ENCODE data around the gene DRD3. TPM values are rescaled to one million over a fixed set of nuclear protein-coding genes. Genes with fewer than 3 reads are reported as not detected.

Gene DRD3
- polyA plus RNA-seq, 3 donors from 2014 or later: 0.20 TPM; not detected in 2

DNA sequence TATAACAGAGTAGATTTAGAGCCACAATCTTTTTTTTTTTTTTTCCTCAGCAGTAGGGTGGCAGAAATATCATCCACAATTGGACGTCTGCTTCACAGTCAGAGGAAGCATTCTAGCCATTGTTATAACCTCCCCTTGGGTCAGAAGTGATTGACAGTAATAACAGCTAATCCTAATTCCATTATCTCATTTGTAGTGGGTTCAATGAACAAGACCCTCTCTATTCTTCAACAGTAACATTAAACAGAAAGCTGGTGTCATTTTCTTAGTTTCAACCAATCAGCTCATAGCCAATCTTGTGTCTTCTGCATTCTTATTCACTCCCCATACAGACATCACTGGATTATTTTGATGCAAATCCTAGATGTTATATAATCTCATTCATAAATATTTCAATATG lies 77.8 kb downstream of the DRD3 start:
- H3K4me1 Mint-ChIP-seq: no peaks in the 10 kb centered on the region
- no peak overlapping the region for H3K4me3 Mint-ChIP-seq
- no peaks in the 10 kb centered on the region for H3K36me3 Mint-ChIP-seq
- no peaks in the 10 kb centered on the region for H3K9me3 Mint-ChIP-seq
- peaks cover 0 to 9% (median 0%) of the 10 kb centered on the region in 3 donors for H3K27me3 Mint-ChIP-seq (ENCODE audit: low read depth in 3 of 3)
- no peak overlapping the region for H3K27ac Mint-ChIP-seq
- DNase-seq: no peak

DNA sequence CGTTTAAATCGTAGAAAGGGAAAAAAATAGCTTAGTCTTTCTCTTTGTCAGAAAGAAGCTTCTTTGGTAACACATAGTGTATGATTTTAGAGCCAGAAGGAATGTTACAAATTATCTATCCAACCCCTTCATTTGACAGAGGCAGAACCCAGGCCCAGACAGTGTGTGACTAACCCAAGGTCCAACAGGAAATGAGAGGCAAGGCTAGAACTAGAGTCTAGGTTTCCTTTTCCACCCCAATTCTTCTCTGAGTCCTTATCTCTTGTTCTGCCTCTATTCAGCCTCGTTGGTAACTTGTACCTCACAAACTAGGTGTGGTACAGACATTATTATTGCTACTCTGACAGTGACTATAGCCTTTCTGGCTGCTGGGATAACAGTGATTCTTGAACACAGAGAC lies 83.1 kb downstream of the DRD3 start:
- no peak overlapping the region for H3K4me3 Mint-ChIP-seq
- peaks cover 0 to 3% (median 0%) of the 10 kb centered on the region in 3 donors for H3K36me3 Mint-ChIP-seq
- no peaks in the 10 kb centered on the region for H3K4me1 Mint-ChIP-seq
- peaks cover 0 to 3% (median 2%) of the 10 kb centered on the region in 3 donors for H3K27me3 Mint-ChIP-seq (ENCODE audit: low read depth in 3 of 3)
- no peak overlapping the region for H3K27ac Mint-ChIP-seq
- H3K9me3 Mint-ChIP-seq: no peaks in the 10 kb centered on the region
- no peak for DNase-seq

DNA sequence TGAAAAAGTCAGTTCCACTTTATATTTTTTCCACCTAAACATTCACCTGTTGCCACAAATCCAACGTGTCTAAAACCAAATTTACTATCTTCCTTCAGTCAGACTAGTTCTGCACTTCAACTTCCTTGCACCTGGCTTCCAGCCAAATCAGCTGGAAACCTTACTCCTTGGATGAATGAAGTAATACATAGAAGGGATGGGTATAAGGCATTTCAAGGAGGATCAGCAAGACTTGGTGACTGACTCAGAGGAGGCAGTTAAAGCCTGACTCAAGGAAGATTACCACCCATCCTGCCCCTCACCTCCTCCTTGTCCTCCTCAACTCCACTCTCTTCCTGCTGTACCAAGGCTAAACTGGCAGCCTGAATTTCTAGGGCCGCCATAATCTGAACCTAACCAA lies 85.3 kb downstream of the DRD3 start:
- H3K27ac Mint-ChIP-seq: no peak overlapping the region
- H3K27me3 Mint-ChIP-seq (ENCODE audit: low read depth in 3 of 3): peaks cover 0 to 3% (median 0%) of the 10 kb centered on the region in 3 donors
- H3K36me3 Mint-ChIP-seq: peaks cover 0 to 3% (median 0%) of the 10 kb centered on the region in 3 donors
- no peak overlapping the region for H3K4me3 Mint-ChIP-seq
- no peaks in the 10 kb centered on the region for H3K9me3 Mint-ChIP-seq
- no peak for DNase-seq
- no peaks in the 10 kb centered on the region for H3K4me1 Mint-ChIP-seq

DNA sequence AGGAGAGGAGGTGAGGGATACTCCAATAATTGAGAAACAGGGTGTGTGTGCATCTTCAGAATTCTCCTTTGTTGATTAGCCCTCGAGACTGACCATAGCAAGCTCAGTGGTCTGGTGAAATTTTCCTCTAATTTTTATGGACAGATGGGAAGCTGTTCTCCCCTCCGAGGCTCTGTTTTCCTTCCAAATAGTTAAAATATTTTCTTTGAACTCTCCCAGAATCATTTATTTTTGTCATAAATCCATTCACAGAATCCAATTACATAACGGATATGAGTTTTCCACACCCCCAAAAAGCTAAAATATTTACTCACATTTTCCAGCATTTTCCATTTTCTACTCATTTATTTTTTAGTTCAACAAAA lies 85.9 kb downstream of the DRD3 start:
- peaks cover under 1 to 4% (median 1%) of the 10 kb centered on the region in 3 donors for H3K36me3 Mint-ChIP-seq
- DNase-seq: no peak
- peaks cover 0 to 3% (median 0%) of the 10 kb centered on the region in 3 donors for H3K27me3 Mint-ChIP-seq (ENCODE audit: low read depth in 3 of 3)
- no peak overlapping the region for H3K27ac Mint-ChIP-seq
- no peaks in the 10 kb centered on the region for H3K9me3 Mint-ChIP-seq
- H3K4me3 Mint-ChIP-seq: no peak overlapping the region
- H3K4me1 Mint-ChIP-seq: no peaks in the 10 kb centered on the region

DNA sequence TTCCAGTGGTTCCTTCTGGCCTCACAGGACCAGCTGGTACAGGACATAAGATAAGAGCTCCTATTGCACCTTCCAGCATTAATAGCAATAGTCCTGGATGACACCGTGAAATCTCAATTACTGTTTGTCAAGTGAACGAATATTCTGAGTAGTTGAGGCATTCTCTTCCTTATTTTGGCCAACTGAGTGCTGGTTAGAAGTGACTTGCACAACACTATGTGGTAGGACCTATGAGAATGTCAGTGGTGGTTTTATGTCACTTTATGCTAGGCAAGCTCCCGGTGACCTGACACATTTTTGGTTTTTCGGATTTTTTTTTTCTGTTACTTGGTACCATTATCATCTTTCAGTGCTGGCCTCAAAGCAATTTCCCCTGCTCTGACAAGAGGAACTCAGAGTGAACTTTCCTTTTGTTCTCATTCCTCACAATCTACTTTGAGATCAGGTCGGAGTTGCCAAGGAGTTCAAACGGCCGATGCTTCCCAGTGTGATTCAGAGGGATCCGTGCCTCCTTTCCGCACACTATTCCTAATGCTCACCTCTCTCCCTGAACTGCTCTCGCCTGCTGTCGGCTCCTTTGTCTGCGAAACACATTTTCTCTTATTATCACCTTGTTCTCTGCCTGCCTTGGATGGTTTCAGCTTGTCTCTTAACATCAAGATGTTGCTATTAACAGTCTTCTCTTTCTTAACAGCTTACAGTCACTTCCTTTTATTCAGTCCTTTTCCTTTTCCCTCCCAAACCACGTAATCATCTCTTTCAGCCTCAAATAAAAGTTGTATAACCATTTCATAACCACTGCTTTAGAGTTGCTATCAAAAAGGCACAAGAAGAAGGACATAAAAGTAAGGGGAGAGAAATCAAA lies 86.5 kb downstream of the DRD3 start:
- no peak overlapping the region for H3K4me3 Mint-ChIP-seq

DNA sequence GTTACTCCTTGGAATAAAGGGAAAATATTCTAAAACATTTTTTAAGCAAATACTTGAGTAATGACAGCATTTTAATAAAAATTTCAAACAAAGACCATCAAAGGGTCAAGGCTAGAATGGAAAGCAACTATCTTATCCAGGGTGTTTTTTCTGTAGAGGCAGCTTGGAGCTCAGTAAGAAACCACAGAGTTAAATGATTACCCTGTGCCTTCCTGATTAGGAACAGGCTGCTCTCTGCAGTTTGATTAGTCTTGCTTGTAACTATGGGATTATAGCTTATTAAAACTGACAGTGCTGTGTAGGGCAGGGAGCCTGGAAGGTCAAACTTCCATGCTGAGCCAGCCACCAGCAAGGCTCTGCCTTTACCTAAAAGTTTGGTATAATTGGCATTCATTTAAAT lies 89.2 kb downstream of the DRD3 start:
- Mint-ChIP-seq H3K9me3 (no peaks in the 10 kb centered on the region), H3K27me3 (ENCODE audit: low read depth in 3 of 3) (peaks cover 0 to 3% (median 0%) of the 10 kb centered on the region in 3 donors), H3K27ac (no peak overlapping the region), H3K4me3 (no peak overlapping the region), H3K36me3 (peaks cover 23 to 26% (median 23%) of the 10 kb centered on the region in 3 donors), H3K4me1 (no peaks in the 10 kb centered on the region)
- DNase-seq: no peak

More for the DNA sequence above, 86.5 kb downstream of the DRD3 start:
- no peaks in the 10 kb centered on the region for H3K9me3 Mint-ChIP-seq
- no peaks in the 10 kb centered on the region for H3K4me1 Mint-ChIP-seq
- no peak overlapping the region for H3K27ac Mint-ChIP-seq
- peaks cover 0 to 3% (median 0%) of the 10 kb centered on the region in 3 donors for H3K27me3 Mint-ChIP-seq (ENCODE audit: low read depth in 3 of 3)
- peaks cover 7 to 10% (median 7%) of the 10 kb centered on the region in 3 donors for H3K36me3 Mint-ChIP-seq
- DNase-seq: no peak

DNA sequence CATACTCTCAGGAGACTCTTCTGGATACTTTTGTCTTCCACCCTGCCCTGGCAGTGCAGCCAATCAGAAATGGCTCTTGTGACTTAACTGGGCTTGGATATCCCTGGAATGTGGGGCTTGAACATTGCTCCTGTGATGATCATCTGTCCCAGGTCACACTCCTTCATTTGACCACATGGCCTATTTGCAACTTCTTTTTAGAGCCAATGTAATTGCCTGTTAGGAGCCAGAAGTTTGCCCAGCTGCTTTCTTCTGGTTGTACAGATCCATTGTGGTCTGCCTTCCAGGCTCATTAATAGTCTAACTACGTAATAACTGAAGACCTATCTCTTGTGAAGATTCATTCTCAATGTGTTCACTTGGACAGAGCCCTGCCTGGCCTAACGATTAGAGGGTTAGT lies 92.5 kb downstream of the DRD3 start:
- Mint-ChIP-seq H3K36me3 (peaks cover 30 to 50% (median 35%) of the 10 kb centered on the region in 3 donors), H3K9me3 (no peaks in the 10 kb centered on the region), H3K4me1 (no peaks in the 10 kb centered on the region), H3K27me3 (ENCODE audit: low read depth in 3 of 3) (no peaks in the 10 kb centered on the region), H3K4me3 (no peak overlapping the region), H3K27ac (no peak overlapping the region)
- DNase-seq: no peak

DNA sequence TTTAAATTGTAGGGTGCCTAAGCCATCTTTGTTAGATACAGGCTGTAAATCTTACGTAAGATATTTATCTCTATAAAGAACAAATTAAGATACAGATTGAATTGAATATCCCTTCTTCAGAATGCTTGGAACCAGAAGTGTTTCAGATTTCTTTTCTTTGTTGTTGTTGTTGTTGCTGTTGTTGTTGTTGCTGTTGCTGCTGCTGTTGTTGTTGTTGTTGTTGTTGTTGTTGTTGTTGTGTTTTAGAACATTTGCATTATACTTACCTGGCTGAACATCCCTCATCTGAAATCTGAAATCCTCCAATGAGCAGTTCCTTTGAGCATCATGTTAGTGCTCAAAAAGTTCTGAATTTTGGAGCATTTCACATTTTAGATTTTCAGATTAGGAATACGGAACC lies 95.7 kb downstream of the DRD3 start:
- Mint-ChIP-seq H3K36me3 (peaks cover 36 to 72% (median 43%) of the 10 kb centered on the region in 3 donors), H3K4me3 (no peak overlapping the region), H3K9me3 (no peaks in the 10 kb centered on the region), H3K27ac (no peak overlapping the region), H3K27me3 (ENCODE audit: low read depth in 3 of 3) (no peaks in the 10 kb centered on the region), H3K4me1 (no peaks in the 10 kb centered on the region)
- DNase-seq: no peak

DNA sequence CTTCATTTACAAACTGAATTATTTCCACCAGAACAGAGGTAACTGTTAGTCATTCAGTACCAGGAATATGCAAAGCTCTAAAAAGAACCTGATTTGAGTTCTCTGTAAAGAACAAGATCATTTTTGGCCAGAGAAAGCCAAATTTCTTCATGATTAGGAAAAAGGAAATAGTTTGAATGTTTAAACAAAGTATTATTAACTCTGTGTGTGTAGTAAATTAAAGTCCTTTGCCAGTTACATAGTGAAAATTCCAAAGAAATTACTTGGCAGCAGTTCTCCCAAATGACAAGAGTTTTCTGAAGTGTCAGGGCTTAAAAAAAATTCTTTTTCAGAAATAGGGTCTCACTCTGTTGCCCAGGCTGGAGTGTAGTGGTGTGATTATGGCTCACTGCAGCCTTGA lies 97.8 kb downstream of the DRD3 start:
- Mint-ChIP-seq H3K4me1 (no peaks in the 10 kb centered on the region), H3K4me3 (no peak overlapping the region), H3K36me3 (peaks cover 31 to 72% (median 38%) of the 10 kb centered on the region in 3 donors), H3K9me3 (no peaks in the 10 kb centered on the region), H3K27ac (no peak overlapping the region), H3K27me3 (ENCODE audit: low read depth in 3 of 3) (no peaks in the 10 kb centered on the region)
- DNase-seq: no peak

DNA sequence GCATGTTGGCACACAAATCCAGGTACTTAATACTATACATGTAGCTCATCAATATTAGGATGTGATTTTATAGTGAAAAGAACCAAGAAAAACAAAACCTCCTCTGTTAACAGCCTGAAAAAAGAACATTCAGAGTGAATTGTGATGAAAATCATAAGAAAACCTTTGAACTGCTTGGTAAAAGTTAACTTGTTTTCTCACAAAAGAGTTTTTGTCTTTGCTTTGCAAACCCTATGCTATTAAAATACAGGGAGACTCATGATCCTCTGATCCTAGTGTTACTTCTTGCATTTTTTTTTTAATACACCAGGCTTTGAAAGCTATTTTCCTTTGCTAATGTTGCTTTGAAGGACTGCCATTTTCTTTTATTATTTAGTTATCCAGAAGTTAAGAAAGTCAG lies 98.7 kb downstream of the DRD3 start:
- Mint-ChIP-seq H3K9me3 (no peaks in the 10 kb centered on the region), H3K36me3 (peaks cover 27 to 64% (median 32%) of the 10 kb centered on the region in 3 donors), H3K4me1 (no peaks in the 10 kb centered on the region), H3K27me3 (ENCODE audit: low read depth in 3 of 3) (no peaks in the 10 kb centered on the region), H3K4me3 (no peak overlapping the region), H3K27ac (no peak overlapping the region)
- DNase-seq: no peak

DNA sequence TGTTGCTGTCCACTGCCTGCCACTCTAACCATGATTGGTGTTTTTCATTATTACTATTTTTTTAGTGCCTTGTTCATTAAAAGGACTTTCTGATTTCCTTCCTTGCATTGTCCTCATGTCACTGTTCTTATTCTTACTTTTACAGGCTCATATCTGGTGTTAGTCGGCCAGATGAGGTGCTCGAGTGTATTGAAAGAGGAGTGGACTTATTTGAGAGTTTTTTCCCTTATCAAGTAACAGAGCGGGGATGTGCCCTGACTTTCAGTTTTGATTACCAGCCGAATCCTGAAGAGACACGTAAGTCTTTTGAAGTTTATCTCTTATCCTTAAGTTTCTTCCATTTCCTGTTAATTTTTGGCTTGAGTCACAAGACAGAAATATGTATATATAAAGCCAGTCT lies 99.1 kb downstream of the DRD3 start:
- no peak for DNase-seq
- no peaks in the 10 kb centered on the region for H3K9me3 Mint-ChIP-seq
- H3K36me3 Mint-ChIP-seq: peaks cover 27 to 68% (median 32%) of the 10 kb centered on the region in 3 donors
- H3K4me3 Mint-ChIP-seq: no peak overlapping the region
- no peak overlapping the region for H3K27ac Mint-ChIP-seq
- no peaks in the 10 kb centered on the region for H3K27me3 Mint-ChIP-seq (ENCODE audit: low read depth in 3 of 3)
- no peaks in the 10 kb centered on the region for H3K4me1 Mint-ChIP-seq

DNA sequence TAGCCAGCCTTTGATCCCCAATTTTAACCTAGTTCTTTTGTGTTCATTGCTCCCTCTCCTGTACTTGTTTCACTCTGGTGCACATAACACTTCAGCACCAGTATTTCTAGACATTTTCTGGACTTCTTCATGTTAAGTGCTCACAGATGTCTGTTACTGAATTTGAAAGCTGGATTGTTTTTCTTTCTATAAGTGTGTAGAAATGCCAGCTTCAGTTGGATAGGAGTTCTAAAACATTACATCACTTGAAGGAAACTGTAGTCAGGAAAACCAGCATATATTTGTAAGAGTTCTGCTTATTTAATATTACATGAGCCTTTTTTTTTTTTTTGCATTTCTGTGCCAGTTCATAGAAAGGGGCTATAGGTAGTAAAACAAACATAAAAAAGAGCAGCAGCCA lies 100.7 kb downstream of the DRD3 start:
- no peak for DNase-seq
- Mint-ChIP-seq H3K4me3 (no peak overlapping the region), H3K27ac (no peak overlapping the region), H3K27me3 (ENCODE audit: low read depth in 3 of 3) (no peaks in the 10 kb centered on the region), H3K4me1 (no peaks in the 10 kb centered on the region), H3K36me3 (peaks cover 24 to 74% (median 32%) of the 10 kb centered on the region in 3 donors), H3K9me3 (no peaks in the 10 kb centered on the region)
